Activated T-cell treated with anti-CD3 and anti-CD28 coated beads, Interleukin-2, amount 50 U/mL, for 24 hours (primary cell): Measurements from ENCODE around the gene ATP6V1A.
A peak's percentile ranks its signal among the peaks of the same experiment; 100 is the strongest.

Experiments used
- DNase-seq: peaks from one replicate; pipeline ENCODE4 v3.0.0-alpha.2; 2020
- H3K27ac Mint-ChIP-seq: 2 replicates; pipeline ENCODE4 v1.8.0; 2020; ENCODE audit warnings: mild to moderate bottlenecking, mixed read lengths
- H3K27me3 Mint-ChIP-seq: 2 replicates; pipeline ENCODE4 v1.8.0; 2020; ENCODE audit warnings: mixed read lengths
- H3K36me3 Mint-ChIP-seq: 2 replicates; pipeline ENCODE4 v1.8.0; 2020; ENCODE audit warnings: low read depth, mixed read lengths
- H3K4me1 Mint-ChIP-seq: 2 replicates; pipeline ENCODE4 v1.8.0; 2020; ENCODE audit warnings: low read depth, mixed read lengths
- H3K4me3 Mint-ChIP-seq: 2 replicates; pipeline ENCODE4 v1.8.0; 2020; ENCODE audit warnings: mild to moderate bottlenecking, moderate library complexity, mixed read lengths
- H3K9me3 Mint-ChIP-seq: 2 replicates; pipeline ENCODE4 v1.8.0; 2020; ENCODE audit warnings: mixed read lengths

ATP6V1A gene

GRCh38 chr3:113746548-113747282 is at the start of gene ATP6V1A:
TSS of gene ATP6V1A (plus strand) at chr3:113747035. CDS start at chr3:113778754, 31,719 bp downstream.
- Mint-ChIP-seq H3K9me3 (no peaks in the 10 kb centered on the region), H3K4me1 (peaks cover 66% of the 10 kb centered on the region), H3K27ac (peak within 1 kb of the TSS; percentile 100), H3K36me3 (peaks cover 54% of the 10 kb centered on the region), H3K4me3 (peak within 1 kb of the TSS; percentile 99), H3K27me3 (no peaks in the 10 kb centered on the region)
- peak; percentile 82 for DNase-seq

- Mint-ChIP-seq H3K4me3 (no peak overlapping the region), H3K9me3 (no peaks in the 10 kb centered on the region), H3K27ac (no peak overlapping the region), H3K27me3 (no peaks in the 10 kb centered on the region), H3K4me1 (peaks cover 28% of the 10 kb centered on the region), H3K36me3 (peaks cover 9% of the 10 kb centered on the region)
- DNase-seq, result no peak
Measured at GRCh38 chr3:113697500-113698090, 49.2 kb upstream of the ATP6V1A start.

GRCh38 chr3:113698213-113698742 is 48.6 kb upstream of the ATP6V1A start:
- no peak for DNase-seq
- Mint-ChIP-seq H3K4me3 (no peak overlapping the region), H3K36me3 (peaks cover 7% of the 10 kb centered on the region), H3K4me1 (peaks cover 26% of the 10 kb centered on the region), H3K9me3 (no peaks in the 10 kb centered on the region), H3K27me3 (no peaks in the 10 kb centered on the region), H3K27ac (no peak overlapping the region)

GRCh38 chr3:113698956-113699355 is 47.9 kb upstream of the ATP6V1A start:
- H3K4me3 Mint-ChIP-seq, result peak overlapping the region; percentile 56
- DNase-seq, result no peak
- H3K4me1 Mint-ChIP-seq, result peaks cover 19% of the 10 kb centered on the region
- peaks cover 4% of the 10 kb centered on the region for H3K36me3 Mint-ChIP-seq
- peak overlapping the region; percentile 72 for H3K27ac Mint-ChIP-seq
- H3K27me3 Mint-ChIP-seq, result no peaks in the 10 kb centered on the region
- H3K9me3 Mint-ChIP-seq, result no peaks in the 10 kb centered on the region

- peaks cover 4% of the 10 kb centered on the region for H3K4me1 Mint-ChIP-seq
Measured at GRCh38 chr3:113707835-113708234, 39.0 kb upstream of the ATP6V1A start.

GRCh38 chr3:113712129-113712528 is 34.7 kb upstream of the ATP6V1A start:
- peaks cover 6% of the 10 kb centered on the region for H3K4me1 Mint-ChIP-seq
- no peak overlapping the region for H3K27ac Mint-ChIP-seq
- H3K27me3 Mint-ChIP-seq, result peaks cover 9% of the 10 kb centered on the region
- no peak overlapping the region for H3K4me3 Mint-ChIP-seq
- no peaks in the 10 kb centered on the region for H3K9me3 Mint-ChIP-seq
- no peak for DNase-seq
- H3K36me3 Mint-ChIP-seq, result peaks cover 20% of the 10 kb centered on the region

More at GRCh38 chr3:113707835-113708234, 39.0 kb upstream of the ATP6V1A start:
- H3K27ac Mint-ChIP-seq, result no peak overlapping the region
- no peak for DNase-seq
- peaks cover 10% of the 10 kb centered on the region for H3K27me3 Mint-ChIP-seq
- no peaks in the 10 kb centered on the region for H3K9me3 Mint-ChIP-seq
- H3K4me3 Mint-ChIP-seq, result no peak overlapping the region
- no peaks in the 10 kb centered on the region for H3K36me3 Mint-ChIP-seq

- Mint-ChIP-seq H3K9me3 (no peaks in the 10 kb centered on the region), H3K4me3 (no peak overlapping the region), H3K27me3 (peaks cover 3% of the 10 kb centered on the region), H3K36me3 (peaks cover 44% of the 10 kb centered on the region), H3K27ac (no peak overlapping the region), H3K4me1 (peaks cover 26% of the 10 kb centered on the region)
- DNase-seq, result no peak
Measured at GRCh38 chr3:113714702-113715101, 32.1 kb upstream of the ATP6V1A start.

GRCh38 chr3:113717308-113717707 is 29.5 kb upstream of the ATP6V1A start:
- Mint-ChIP-seq H3K4me1 (peaks cover 26% of the 10 kb centered on the region), H3K4me3 (no peak overlapping the region), H3K36me3 (peaks cover 70% of the 10 kb centered on the region), H3K9me3 (no peaks in the 10 kb centered on the region), H3K27ac (peak overlapping the region; percentile 33), H3K27me3 (no peaks in the 10 kb centered on the region)
- DNase-seq, result no peak

GRCh38 chr3:113717818-113718217 is 29.0 kb upstream of the ATP6V1A start:
- peaks cover 75% of the 10 kb centered on the region for H3K36me3 Mint-ChIP-seq
- no peaks in the 10 kb centered on the region for H3K9me3 Mint-ChIP-seq
- no peak overlapping the region for H3K4me3 Mint-ChIP-seq
- H3K27me3 Mint-ChIP-seq, result no peaks in the 10 kb centered on the region
- no peak for DNase-seq
- peaks cover 24% of the 10 kb centered on the region for H3K4me1 Mint-ChIP-seq
- H3K27ac Mint-ChIP-seq, result peak overlapping the region; percentile 89

- H3K4me3 Mint-ChIP-seq, result no peak overlapping the region
- peaks cover 90% of the 10 kb centered on the region for H3K36me3 Mint-ChIP-seq
- no peak for DNase-seq
- H3K27me3 Mint-ChIP-seq, result no peaks in the 10 kb centered on the region
- no peak overlapping the region for H3K27ac Mint-ChIP-seq
- H3K9me3 Mint-ChIP-seq, result no peaks in the 10 kb centered on the region
- peaks cover 24% of the 10 kb centered on the region for H3K4me1 Mint-ChIP-seq
Measured at GRCh38 chr3:113719294-113719693, 27.5 kb upstream of the ATP6V1A start.

- Mint-ChIP-seq H3K27me3 (no peaks in the 10 kb centered on the region), H3K9me3 (no peaks in the 10 kb centered on the region), H3K27ac (no peak overlapping the region), H3K4me3 (no peak overlapping the region), H3K36me3 (peaks cover 95% of the 10 kb centered on the region), H3K4me1 (peaks cover 26% of the 10 kb centered on the region)
- DNase-seq, result no peak
Measured at GRCh38 chr3:113719758-113720157, 27.1 kb upstream of the ATP6V1A start.

GRCh38 chr3:113721636-113722035 is 25.2 kb upstream of the ATP6V1A start:
- H3K4me1 Mint-ChIP-seq, result peaks cover 32% of the 10 kb centered on the region
- no peak for DNase-seq
- H3K9me3 Mint-ChIP-seq, result no peaks in the 10 kb centered on the region
- peak overlapping the region; percentile 22 for H3K27ac Mint-ChIP-seq
- H3K4me3 Mint-ChIP-seq, result no peak overlapping the region
- H3K36me3 Mint-ChIP-seq, result peaks cover 97% of the 10 kb centered on the region
- H3K27me3 Mint-ChIP-seq, result no peaks in the 10 kb centered on the region

- H3K4me1 Mint-ChIP-seq, result peaks cover 35% of the 10 kb centered on the region
- H3K9me3 Mint-ChIP-seq, result no peaks in the 10 kb centered on the region
- no peaks in the 10 kb centered on the region for H3K27me3 Mint-ChIP-seq
- H3K27ac Mint-ChIP-seq, result no peak overlapping the region
- H3K36me3 Mint-ChIP-seq, result peaks cover 87% of the 10 kb centered on the region
- no peak overlapping the region for H3K4me3 Mint-ChIP-seq
- no peak for DNase-seq
Measured at GRCh38 chr3:113728661-113729060, 18.2 kb upstream of the ATP6V1A start.

- H3K4me3 Mint-ChIP-seq, result no peak overlapping the region
- peaks cover 43% of the 10 kb centered on the region for H3K4me1 Mint-ChIP-seq
- H3K27ac Mint-ChIP-seq, result no peak overlapping the region
- DNase-seq, result no peak
- H3K36me3 Mint-ChIP-seq, result peaks cover 85% of the 10 kb centered on the region
- no peaks in the 10 kb centered on the region for H3K27me3 Mint-ChIP-seq
- no peaks in the 10 kb centered on the region for H3K9me3 Mint-ChIP-seq
Measured at GRCh38 chr3:113730550-113730949, 16.3 kb upstream of the ATP6V1A start.

- H3K4me3 Mint-ChIP-seq, result no peak overlapping the region
- H3K4me1 Mint-ChIP-seq, result peaks cover 47% of the 10 kb centered on the region
- no peaks in the 10 kb centered on the region for H3K9me3 Mint-ChIP-seq
- no peaks in the 10 kb centered on the region for H3K27me3 Mint-ChIP-seq
- H3K36me3 Mint-ChIP-seq, result peaks cover 84% of the 10 kb centered on the region
- H3K27ac Mint-ChIP-seq, result no peak overlapping the region
- no peak for DNase-seq
Measured at GRCh38 chr3:113731694-113732093, 15.1 kb upstream of the ATP6V1A start.
